ENCODE measurements around the gene DLGAP4.

GRCh38 chr20:36297656-36298055 is 8.5 kb upstream of the DLGAP4 start:
- TF ChIP-seq, protein P1, sequence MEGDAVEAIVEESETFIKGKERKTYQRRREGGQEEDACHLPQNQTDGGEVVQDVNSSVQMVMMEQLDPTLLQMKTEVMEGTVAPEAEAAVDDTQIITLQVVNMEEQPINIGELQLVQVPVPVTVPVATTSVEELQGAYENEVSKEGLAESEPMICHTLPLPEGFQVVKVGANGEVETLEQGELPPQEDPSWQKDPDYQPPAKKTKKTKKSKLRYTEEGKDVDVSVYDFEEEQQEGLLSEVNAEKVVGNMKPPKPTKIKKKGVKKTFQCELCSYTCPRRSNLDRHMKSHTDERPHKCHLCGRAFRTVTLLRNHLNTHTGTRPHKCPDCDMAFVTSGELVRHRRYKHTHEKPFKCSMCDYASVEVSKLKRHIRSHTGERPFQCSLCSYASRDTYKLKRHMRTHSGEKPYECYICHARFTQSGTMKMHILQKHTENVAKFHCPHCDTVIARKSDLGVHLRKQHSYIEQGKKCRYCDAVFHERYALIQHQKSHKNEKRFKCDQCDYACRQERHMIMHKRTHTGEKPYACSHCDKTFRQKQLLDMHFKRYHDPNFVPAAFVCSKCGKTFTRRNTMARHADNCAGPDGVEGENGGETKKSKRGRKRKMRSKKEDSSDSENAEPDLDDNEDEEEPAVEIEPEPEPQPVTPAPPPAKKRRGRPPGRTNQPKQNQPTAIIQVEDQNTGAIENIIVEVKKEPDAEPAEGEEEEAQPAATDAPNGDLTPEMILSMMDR (IDR thresholded peaks at IDR 0.05): no peak
- TF ChIP-seq ZFX (IDR thresholded peaks at IDR 0.05; ENCODE audit: borderline replicate concordance): no peak
